Ammon's horn (tissue), 1 donor: ENCODE data around the gene GSTA5.
"Not testable (repeated sequence)": the region's sequence is repeated elsewhere in the genome, so short reads cannot be mapped to it uniquely, and the experiment has no call there.

Experiments
- DNase-seq: peaks from one replicate; pipeline ENCODE4 v3.0.0-alpha.2; 2016; ENCODE audit warnings: low spot score

The GSTA5 gene

DNA sequence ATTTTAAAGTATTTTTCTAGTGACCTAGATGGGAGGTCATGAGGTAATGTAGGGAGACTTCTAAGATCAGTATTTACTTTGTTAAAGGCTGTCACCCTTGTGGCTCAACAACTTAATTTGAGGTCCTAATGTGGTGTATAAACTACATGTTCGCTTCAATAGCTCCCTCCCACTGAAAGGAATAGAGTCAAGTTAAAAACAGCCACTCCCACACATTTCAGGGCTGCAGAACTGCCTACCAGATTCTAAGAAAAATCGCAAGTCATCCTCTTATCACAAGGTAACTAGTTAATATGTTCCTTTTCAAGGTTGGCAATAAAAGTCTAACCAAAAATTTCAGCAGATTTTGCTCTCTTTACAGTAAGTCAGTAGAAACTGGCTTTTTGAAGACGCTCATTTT, 52.1 kb downstream of the GSTA5 start:
- DNase-seq = no peak

DNA sequence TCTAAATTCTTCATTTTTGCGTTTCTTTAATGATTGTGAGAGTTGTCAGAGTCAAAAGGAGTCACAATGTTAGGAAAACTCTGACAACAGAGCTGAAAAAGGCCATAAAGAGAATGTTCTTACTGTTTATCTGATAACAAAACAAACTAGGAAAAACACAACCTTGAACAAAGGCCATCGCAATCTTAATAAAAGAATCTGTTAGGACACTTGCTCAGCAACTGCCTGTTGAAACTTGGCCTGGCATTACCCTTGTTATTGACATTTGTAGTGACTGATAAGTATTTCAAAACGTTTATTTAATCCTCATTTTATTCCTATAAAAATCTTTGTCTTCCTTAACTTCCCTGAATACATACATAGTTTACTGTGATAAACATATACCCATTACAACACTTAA, 52.7 kb downstream of the GSTA5 start:
- no peak for DNase-seq

DNA sequence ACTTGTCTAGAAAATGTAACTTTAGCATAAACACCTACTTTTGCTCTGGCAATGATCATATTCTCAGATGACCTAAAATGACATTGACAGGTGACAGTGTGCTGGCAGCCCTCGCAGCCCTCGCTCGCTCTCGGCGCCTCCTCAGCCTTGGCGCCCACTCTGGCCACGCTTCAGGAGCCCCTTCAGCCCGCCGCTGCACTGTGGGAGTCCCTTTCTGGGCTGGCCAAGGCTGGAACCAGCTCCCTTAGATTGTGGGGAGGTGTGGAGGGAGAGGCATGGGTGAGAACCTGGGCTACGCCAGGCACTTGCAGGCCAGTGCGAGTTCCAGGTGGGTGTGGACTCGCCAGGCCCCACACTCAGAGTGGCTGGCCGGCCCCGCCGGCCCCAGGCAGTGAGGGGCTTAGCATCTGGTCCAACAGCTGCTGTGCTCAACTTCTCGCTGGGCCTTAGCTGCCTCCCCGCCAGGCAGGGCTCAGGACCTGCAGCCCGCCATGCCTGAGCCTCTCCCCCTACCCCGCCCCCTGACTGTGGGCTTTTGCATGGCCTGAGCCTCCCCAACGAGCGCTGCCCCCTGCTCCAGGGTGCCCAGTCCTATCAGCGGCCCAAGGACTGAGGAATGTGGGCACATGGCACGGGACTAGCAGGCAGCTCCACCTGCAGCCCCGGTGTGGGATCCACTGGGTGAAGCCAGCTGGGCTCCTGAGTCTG, 54.2 kb downstream of the GSTA5 start:
- DNase-seq = no peak

DNA sequence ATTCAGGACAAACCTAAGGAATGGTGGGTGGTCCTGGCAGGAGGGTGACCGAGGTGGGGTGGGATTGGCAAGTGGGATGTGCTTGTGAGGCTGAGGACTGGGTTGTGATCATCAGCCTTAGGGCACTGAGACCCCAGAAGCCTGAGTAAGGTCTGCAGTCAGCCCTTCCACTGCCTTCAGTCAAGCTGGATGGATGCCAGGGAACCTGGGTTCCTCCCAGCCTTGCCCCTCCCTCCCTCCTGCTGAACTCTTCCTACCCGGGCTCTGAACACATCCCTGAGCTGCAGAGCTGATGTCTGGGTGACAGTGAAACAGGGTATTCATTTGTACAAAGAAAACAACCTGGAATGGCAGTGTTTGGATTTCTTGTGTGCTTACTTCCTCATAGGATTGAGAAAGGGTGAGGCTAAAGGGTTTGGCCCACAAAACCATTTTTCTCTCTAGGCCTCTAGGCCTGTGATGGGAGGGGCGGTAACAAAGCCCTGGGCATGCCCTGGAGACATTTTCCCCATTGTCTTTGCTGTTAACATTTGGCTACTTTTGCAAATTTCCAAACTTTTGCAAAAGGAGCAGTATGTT, 57.8 kb downstream of the GSTA5 start:
- not testable (repeated sequence) for DNase-seq

DNA sequence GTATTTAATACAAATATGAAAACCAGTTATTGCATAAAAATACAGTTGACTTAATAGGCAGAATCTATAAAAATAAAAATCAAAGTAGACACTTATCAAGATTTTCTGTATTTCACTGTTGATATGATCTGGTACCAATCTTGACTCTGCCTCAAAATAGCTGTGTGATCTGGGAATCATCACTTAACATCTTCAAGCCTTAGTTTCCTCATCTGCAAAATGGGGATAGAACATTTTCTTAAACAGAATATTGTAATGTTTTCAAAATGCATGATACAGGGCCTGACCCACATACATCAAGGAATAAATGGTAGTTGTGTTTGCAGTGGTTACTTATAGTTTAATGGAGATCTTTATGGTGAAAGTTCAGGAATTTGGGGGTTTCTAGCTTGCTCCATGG, 58.4 kb downstream of the GSTA5 start:
- not testable (repeated sequence) for DNase-seq
